HPDE6-E6E7 (cell line): ENCODE results near the gene ZNF736.
A peak's percentile ranks its signal among the peaks of the same experiment; 100 is the strongest.
"Not testable (repeated sequence)": the region's sequence is repeated elsewhere in the genome, so short reads cannot be mapped to it uniquely, and the experiment has no call there.

Source experiments
- DNase-seq: peaks from one replicate; pipeline ENCODE4 v3.0.0; 2011; ENCODE audit warnings: missing footprints; ENCODE audit errors: extremely low spot score

ZNF736 gene

DNA sequence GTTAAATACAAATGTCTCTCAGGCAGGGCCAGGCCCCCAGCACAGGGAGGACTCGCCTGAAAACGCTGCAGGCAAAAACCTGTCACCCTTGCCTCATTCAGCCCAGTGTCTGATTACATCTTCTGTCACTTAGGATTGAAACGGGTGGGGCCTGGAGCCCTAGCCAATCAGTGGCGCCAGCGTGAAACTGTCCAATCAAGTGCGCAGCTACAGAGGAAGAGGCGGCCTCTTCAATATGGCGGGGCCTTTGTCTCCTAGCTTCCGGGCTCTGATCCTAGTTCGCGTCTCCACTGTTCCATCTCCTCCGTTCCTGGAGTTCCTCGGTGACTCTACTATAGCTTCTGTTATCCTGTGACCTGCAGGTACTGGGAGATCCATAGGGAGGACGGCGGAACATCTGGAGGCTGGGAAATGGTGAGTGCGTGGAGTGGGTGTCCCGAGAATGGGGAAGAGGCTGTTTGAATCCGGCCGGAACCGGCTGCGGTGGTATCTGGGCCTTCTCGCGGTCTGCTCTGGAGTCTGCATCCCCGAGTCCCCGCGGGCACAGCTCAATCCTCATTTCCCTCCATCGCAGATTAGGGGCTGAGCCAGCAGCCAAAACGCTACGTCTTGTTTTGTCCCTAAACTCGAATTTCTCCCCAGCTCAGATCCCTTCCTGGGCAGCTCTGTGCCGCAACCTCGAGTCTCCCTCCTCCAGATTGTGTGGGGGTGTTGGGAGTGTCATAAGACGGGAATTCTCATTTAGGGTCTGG is at the start of gene ZNF736:
ZNF736 (plus strand) TSS at position 222 of the 752 bp plus-strand sequence; CDS start at position 412, 190 bp downstream.
- peak; percentile 86 for DNase-seq

- no peak for DNase-seq
These were observed 47.3 kb upstream of the ZNF736 start for GRCh38 chr7:64266341-64266919.

DNA sequence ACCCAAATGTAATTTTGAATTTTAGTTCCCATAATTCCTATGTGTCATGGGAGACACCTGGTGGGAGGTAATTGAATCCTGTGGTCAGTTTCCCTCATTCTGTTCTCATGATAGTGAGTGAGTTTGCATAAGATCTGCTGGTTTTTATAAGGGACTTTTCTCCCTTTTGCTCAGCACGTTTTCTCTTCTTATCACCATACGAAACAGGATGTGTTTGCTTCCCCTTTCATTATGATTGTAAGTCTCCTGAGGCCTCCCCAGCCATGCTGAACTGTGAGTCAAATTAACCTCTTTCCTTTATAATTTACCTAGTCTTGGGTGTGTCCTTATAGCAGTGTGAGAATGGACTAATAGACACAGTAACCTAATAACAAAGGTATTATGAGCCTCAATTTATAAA is 36.1 kb upstream of the ZNF736 start:
- no peak for DNase-seq

GRCh38 chr7:64294701-64295420 is 18.9 kb upstream of the ZNF736 start:
- no peak for DNase-seq

GRCh38 chr7:64297418-64297817 is 16.3 kb upstream of the ZNF736 start:
- DNase-seq = not testable (repeated sequence)

GRCh38 chr7:64300641-64301405 is 12.9 kb upstream of the ZNF736 start:
- peak; percentile 15 for DNase-seq

- DNase-seq = peak; percentile 63
These were observed 6.3 kb upstream of the ZNF736 start for GRCh38 chr7:64307254-64308015.

- DNase-seq = no peak
These were observed 5.8 kb upstream of the ZNF736 start for GRCh38 chr7:64308016-64308270.

- DNase-seq = no peak
These were observed 3.3 kb upstream of the ZNF736 start for GRCh38 chr7:64310426-64310825.

- no peak for DNase-seq
These were observed 935 bp upstream of the ZNF736 start for GRCh38 chr7:64312826-64313225.

DNA sequence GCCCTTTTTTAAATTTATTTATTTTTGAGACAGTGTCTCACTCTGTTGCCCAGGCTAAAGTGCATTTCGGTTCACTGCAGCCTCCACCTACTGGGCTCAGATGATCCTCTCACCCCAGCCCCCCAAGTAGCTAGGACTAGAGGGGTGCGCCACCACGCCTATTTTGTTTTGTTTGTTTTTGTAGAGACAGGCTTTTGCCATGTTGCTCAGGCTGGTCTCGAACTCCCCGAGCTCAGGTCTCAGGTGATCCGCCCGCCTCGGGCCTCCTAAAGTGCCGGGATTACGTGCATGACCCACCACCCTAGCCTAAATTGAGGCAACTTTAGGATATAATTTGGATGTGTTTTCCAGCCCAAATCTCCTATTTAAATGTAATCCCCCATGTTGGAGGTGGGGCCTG is 805 bp downstream of the ZNF736 start:
- no peak for DNase-seq

- DNase-seq = not testable (repeated sequence)
These were observed 2.4 kb downstream of the ZNF736 start for GRCh38 chr7:64316031-64316742.

GRCh38 chr7:64320547-64321513 is 7.1 kb downstream of the ZNF736 start:
- DNase-seq = no peak

DNA sequence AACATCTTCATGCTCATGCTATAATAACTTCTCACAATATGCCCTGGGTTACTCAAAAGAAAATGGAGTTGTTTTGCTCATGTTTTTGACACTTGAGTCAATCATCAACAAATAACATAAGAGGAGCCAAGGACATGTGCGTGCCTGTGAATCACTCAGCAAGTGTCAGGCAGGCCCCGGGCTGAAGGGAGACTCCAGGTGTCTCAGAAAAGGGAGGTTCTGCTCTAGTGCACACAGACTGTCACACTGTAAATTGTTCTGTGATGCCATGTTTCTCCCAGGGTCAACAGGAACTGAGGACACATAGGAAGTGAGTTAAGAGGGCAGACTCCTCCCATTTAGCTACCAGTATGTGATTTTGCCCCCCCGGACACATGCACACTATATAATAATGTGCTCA is 10.4 kb downstream of the ZNF736 start:
- not testable (repeated sequence) for DNase-seq

DNA sequence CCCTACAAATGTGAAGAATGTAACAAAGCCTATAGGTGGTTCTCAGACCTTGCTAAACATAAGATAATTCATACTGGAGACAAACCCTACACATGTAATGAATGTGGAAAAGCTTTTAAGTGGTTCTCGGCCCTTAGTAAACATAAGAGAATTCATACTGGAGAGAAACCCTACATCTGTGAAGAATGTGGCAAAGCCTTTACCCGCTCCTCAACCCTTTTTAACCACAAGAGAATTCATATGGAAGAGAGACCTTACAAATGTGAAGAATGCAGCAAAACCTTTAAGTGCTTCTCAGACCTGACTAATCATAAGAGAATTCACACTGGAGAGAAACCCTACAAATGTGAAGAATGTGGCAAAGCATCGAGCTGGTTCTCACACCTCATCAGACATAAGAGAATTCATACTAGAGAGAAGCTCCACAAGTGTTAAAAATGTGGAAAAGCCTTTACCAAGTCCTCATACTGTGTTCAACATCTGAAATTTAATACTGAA is 35.0 kb downstream of the ZNF736 start:
- DNase-seq = not testable (repeated sequence)

DNA sequence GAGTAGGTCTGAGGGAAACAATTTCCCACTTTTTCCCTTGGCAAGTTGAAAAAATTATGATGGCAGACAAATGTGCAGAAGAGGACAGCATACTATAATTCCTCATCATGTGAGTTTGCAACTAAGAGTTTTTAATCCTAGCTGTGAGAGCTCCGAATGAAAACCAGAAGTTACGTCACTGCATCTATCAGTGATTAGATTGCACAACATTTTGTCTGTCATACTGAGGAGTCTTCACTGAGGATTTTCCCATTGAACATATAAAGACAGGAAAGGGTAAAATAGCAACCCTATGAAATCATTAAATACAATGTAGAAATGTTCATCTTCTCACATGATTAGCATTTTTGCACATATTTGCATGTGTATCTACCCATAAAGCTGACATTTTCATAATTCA is 45.8 kb downstream of the ZNF736 start:
- DNase-seq = no peak

DNA sequence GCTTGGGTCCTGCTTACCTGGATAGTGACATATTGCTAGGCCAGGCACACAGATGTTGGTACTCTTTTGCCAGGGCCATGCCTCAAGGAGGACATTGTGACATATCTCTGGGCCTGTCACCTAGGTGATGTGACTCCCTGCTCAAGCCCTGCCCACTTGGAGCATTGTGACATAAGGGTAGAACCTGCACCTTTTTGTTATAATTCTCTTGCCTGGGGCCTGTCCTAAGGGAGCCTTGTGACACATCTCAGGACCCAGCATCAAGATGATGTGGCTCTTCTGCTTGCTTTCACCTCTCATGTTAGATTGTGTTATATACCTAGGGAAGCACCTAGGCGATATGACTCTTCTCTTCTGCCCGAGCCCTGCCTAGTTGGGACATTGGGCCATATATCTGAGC is 57.4 kb downstream of the ZNF736 start:
- no peak for DNase-seq

GRCh38 chr7:64373017-64373416 is 59.3 kb downstream of the ZNF736 start:
- DNase-seq = no peak

DNA sequence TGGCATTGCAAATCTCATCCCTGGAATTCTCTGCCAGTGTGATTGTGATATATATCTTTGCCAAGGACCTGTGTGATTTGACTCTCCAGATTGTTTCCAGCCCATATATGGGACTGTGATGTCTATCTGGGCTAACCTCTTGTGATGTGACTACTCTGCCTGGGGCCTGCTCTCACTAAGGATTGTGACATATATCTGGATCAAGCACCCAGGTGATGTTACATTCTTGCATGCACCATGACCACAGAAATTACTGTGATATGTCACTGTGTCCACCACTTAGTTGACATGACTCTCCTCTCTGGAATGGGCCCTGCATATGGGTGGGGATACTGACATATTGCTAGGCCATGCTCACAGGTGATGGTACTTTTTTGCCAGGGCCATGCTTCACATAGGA is 86.6 kb downstream of the ZNF736 start:
- DNase-seq = no peak
